Endodermal cell (in vitro differentiated cells): ENCODE results near the gene UBXN11. TPM values are rescaled to one million over a fixed set of nuclear protein-coding genes. Genes with fewer than 3 reads are reported as not detected.

Experiments
- DNase-seq: peaks from one replicate; pipeline ENCODE4 v3.0.0-alpha.2; 2017
- H3K27ac ChIP-seq: 2 replicates; pipeline ENCODE4 v1.5.1; 2013; ENCODE audit warnings: mild to moderate bottlenecking, low read depth, low read length, moderate library complexity
- H3K27me3 ChIP-seq: 2 replicates; pipeline ENCODE4 v1.6.1; 2013; ENCODE audit warnings: mild to moderate bottlenecking, low read length, moderate library complexity; ENCODE audit not compliant: insufficient read depth, control insufficient read depth, poor library complexity, severe bottlenecking
- H3K36me3 ChIP-seq: 2 replicates; pipeline ENCODE4 v1.7.0; 2013; ENCODE audit warnings: mild to moderate bottlenecking, low read length, moderate library complexity; ENCODE audit not compliant: control insufficient read depth, insufficient read depth
- H3K4me1 ChIP-seq: one replicate; pipeline ENCODE4 v1.7.0; 2013; ENCODE audit warnings: low read length; ENCODE audit not compliant: control insufficient read depth, insufficient read depth
- H3K4me3 ChIP-seq: 2 replicates; pipeline ENCODE4 v1.5.1; 2013; ENCODE audit warnings: mild to moderate bottlenecking, low read length, moderate library complexity
- H3K9ac ChIP-seq: 2 replicates; pipeline ENCODE4 v1.6.1; 2013; ENCODE audit warnings: mild to moderate bottlenecking, low read length, moderate library complexity; ENCODE audit not compliant: poor library complexity, severe bottlenecking; ENCODE audit errors: extremely low read depth
- H3K9me3 ChIP-seq: 2 replicates; pipeline ENCODE4 v1.6.1; 2013; ENCODE audit warnings: mild to moderate bottlenecking, low read length, moderate library complexity; ENCODE audit not compliant: control insufficient read depth
- H3K27ac Mint-ChIP-seq: 2 replicates; pipeline ENCODE4 v1.8.0; 2020; ENCODE audit warnings: mixed read lengths
- H3K27me3 Mint-ChIP-seq: 2 replicates; pipeline ENCODE4 v1.8.0; 2021; ENCODE audit warnings: mild to moderate bottlenecking, mixed read lengths; ENCODE audit not compliant: insufficient read depth
- H3K36me3 Mint-ChIP-seq: 2 replicates; pipeline ENCODE4 v1.8.0; 2020; ENCODE audit warnings: low read depth, mixed read lengths
- H3K4me1 Mint-ChIP-seq: 2 replicates; pipeline ENCODE4 v1.8.0; 2020; ENCODE audit warnings: mixed read lengths
- H3K4me3 Mint-ChIP-seq: 2 replicates; pipeline ENCODE4 v1.8.0; 2020; ENCODE audit warnings: mild to moderate bottlenecking, moderate library complexity, mixed read lengths
- H3K9me3 Mint-ChIP-seq: 2 replicates; pipeline ENCODE4 v1.8.0; 2020; ENCODE audit warnings: mild to moderate bottlenecking, mixed read lengths
- WGBS, 2 experiments: methylation state at CpG; one replicate each; pipeline versions ENCODE4 v1.1.5 to v1.1.7; 2013; ENCODE audit warnings: missing lambda C conversion rate in 2 of 2, mixed read lengths in 1 of 2; ENCODE audit not compliant: insufficient coverage in 1 of 2, insufficient read length in 1 of 2; 5-methylcytosine and 5-hydroxymethylcytosine counted together
- total RNA-seq, 2 donors: library from RNA; stranded (reverse); fragmentation: NEBNext Ultra II Directional in 1 of 2; extraction: Animal tissue kit (Norgen Biotek cat#: 25700) in 1 of 2; gene quantifications; 2 replicates in 1 of 2; 3 replicates in 1 of 2; pipeline ENCODE4 v1.2.1, GENCODE V29; 2021
- TF ChIP-seq, protein P1 (sequence below): fragments of 200-600 bp; sonication (generic); conservative IDR thresholded peaks from 2 replicates; pipeline ENCODE4 v1.5.0; 2021; ENCODE audit warnings: antibody characterized with exemption, mild to moderate bottlenecking

UBXN11 gene
- total RNA-seq, 2 donors from 2014 or later = 24.3 to 30.3 TPM

- DNase-seq = no peak
- H3K27ac ChIP-seq = peak overlapping the region; percentile 66
- peaks cover 20% of the 10 kb centered on the region for H3K36me3 Mint-ChIP-seq
Measured at GRCh38 chr1:26234644-26235370, 71.6 kb downstream of the UBXN11 start.

DNA sequence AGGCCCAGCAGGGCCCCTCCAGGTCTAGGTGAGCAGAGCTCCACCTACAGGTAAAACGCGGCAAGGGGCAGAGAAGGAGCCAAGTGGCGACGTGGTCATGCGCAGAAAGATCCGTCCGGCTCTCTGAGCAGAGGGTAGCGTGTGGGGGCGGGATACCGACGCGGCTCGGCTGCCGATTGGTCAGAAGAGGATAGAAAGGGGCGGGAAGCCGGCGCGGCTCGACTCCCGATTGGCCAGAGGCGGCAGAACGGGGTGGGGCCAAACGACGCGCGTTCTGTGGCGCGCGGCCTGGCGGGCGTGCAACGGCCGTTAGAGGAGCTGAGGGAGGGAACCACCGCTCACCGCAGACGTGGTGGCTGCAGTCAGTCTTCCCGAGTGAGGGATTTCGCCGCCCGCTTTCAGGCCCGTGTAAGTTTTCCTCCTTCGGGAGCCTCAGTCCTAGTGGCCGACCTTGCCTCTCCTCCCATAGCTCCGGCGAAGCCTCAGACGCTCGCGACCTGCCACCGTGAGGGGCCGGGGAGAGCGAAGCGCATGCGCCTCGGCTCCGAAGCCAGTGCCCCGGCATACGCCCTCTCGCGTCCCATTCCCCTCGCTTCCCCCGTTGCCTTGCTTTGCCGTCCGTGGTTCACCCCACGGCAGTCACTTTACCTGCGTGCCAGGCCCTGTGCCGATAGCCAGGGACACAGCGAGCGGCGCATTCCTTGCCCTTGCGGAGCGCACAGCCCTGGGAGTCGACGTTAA, 72.4 kb downstream of the UBXN11 start, which contains the start of gene CEP85:
Gene CEP85 (plus strand): TSS at position 298 of the 741 bp plus-strand sequence. CDS start 5,584 bp downstream, outside the sequence.
- Histone ChIP-seq H3K27ac (peak within 1 kb of the TSS; percentile 66), H3K9me3 (peaks cover 8% of the 10 kb centered on the region), H3K27me3 (no peaks in the 10 kb centered on the region), H3K4me1 (no peaks in the 10 kb centered on the region), H3K9ac (peak within 1 kb of the TSS; percentile 74), H3K4me3 (peak within 1 kb of the TSS; percentile 96), H3K36me3 (peaks cover 5% of the 10 kb centered on the region)
- 0% methylated on average over 37 to 73 of the region's 73 CpGs for WGBS, 2 experiments
- Mint-ChIP-seq H3K27me3 (no peaks in the 10 kb centered on the region), H3K36me3 (peaks cover 16% of the 10 kb centered on the region), H3K9me3 (no peaks in the 10 kb centered on the region), H3K27ac (peak within 1 kb of the TSS; percentile 96), H3K4me1 (peaks cover 7% of the 10 kb centered on the region), H3K4me3 (peak within 1 kb of the TSS; percentile 92)
- DNase-seq = peak; percentile 100
- TF ChIP-seq, protein P1, sequence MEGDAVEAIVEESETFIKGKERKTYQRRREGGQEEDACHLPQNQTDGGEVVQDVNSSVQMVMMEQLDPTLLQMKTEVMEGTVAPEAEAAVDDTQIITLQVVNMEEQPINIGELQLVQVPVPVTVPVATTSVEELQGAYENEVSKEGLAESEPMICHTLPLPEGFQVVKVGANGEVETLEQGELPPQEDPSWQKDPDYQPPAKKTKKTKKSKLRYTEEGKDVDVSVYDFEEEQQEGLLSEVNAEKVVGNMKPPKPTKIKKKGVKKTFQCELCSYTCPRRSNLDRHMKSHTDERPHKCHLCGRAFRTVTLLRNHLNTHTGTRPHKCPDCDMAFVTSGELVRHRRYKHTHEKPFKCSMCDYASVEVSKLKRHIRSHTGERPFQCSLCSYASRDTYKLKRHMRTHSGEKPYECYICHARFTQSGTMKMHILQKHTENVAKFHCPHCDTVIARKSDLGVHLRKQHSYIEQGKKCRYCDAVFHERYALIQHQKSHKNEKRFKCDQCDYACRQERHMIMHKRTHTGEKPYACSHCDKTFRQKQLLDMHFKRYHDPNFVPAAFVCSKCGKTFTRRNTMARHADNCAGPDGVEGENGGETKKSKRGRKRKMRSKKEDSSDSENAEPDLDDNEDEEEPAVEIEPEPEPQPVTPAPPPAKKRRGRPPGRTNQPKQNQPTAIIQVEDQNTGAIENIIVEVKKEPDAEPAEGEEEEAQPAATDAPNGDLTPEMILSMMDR = peak; percentile 94

More at GRCh38 chr1:26234644-26235370, 71.6 kb downstream of the UBXN11 start:
- H3K4me3 Mint-ChIP-seq = peak overlapping the region; percentile 92
- H3K27ac Mint-ChIP-seq = peak overlapping the region; percentile 96
- Histone ChIP-seq H3K9me3 (peaks cover 8% of the 10 kb centered on the region), H3K36me3 (peaks cover 8% of the 10 kb centered on the region), H3K27me3 (no peaks in the 10 kb centered on the region), H3K9ac (peak overlapping the region; percentile 74), H3K4me1 (no peaks in the 10 kb centered on the region), H3K4me3 (peak overlapping the region; percentile 96)
- 1 to 5% methylated on average over 18 to 30 of the region's 30 CpGs for WGBS, 2 experiments
- H3K4me1 Mint-ChIP-seq = peaks cover 8% of the 10 kb centered on the region
- H3K9me3 Mint-ChIP-seq = no peaks in the 10 kb centered on the region
- TF ChIP-seq, protein P1 = no peak
- H3K27me3 Mint-ChIP-seq = no peaks in the 10 kb centered on the region

Other genes starting within 250 kb of the UBXN11 start
- not detected for gene TRIM63, start 239.0 kb downstream of the UBXN11 start, total RNA-seq
- gene PDIK1L, start 194.8 kb downstream of the UBXN11 start, total RNA-seq = 1 to 10 TPM; 7.1 to 7.3 TPM
- 1 to 10 TPM in 1 of 2 donors, under 1 TPM in 1; 0.38 to 1.1 TPM for gene FAM110D, start 147.6 kb downstream of the UBXN11 start, total RNA-seq
- gene C1orf232, start 137.7 kb downstream of the UBXN11 start, total RNA-seq = not detected
- 10 to 100 TPM; 31.4 to 33.7 TPM for gene ZNF593, start 136.7 kb downstream of the UBXN11 start, total RNA-seq
- gene ZNF593OS, start 134.8 kb downstream of the UBXN11 start, total RNA-seq = not detected
- gene CNKSR1, start 129.1 kb downstream of the UBXN11 start, total RNA-seq = 10 to 100 TPM; 35.8 to 44.1 TPM
- gene CATSPER4, start 116.0 kb downstream of the UBXN11 start, total RNA-seq = under 1 TPM; 0.20 to 0.35 TPM
- gene CEP85, start 72.4 kb downstream of the UBXN11 start, total RNA-seq = 10 to 100 TPM; 25.6 to 43.6 TPM
- gene SH3BGRL3, start 26.6 kb downstream of the UBXN11 start, total RNA-seq = 100 to 1,000 TPM; 119 to 132 TPM
- gene CD52, start 11.3 kb upstream of the UBXN11 start, total RNA-seq = 1 to 10 TPM; 3.7 to 4.4 TPM
- gene CRYBG2, start 47.5 kb upstream of the UBXN11 start, total RNA-seq = 10 to 100 TPM in 1 of 2 donors, 1 to 10 TPM in 1; 9.0 to 15.1 TPM
- gene ZNF683, start 66.1 kb upstream of the UBXN11 start, total RNA-seq = not detected
- 1,000 to 10,000 TPM in 1 of 2 donors, 100 to 1,000 TPM in 1; 867 to 1,041 TPM for gene LIN28A, start 104.2 kb upstream of the UBXN11 start, total RNA-seq
- gene DHDDS, start 125.7 kb upstream of the UBXN11 start, total RNA-seq = 10 to 100 TPM; 51.1 to 55.1 TPM
- 100 to 1,000 TPM; 671 to 773 TPM for gene HMGN2, start 165.8 kb upstream of the UBXN11 start, total RNA-seq
- 10 to 100 TPM; 41.3 TPM for gene RPS6KA1, start 223.1 kb upstream of the UBXN11 start, total RNA-seq